Erythroblast (primary cell): ENCODE measurements around the gene OR8D4.

ENCODE experiments used
- GATA1 ChIP-seq: IDR thresholded peaks from 2 replicates; pipeline ENCODE4 v1.6.1; 2011; ENCODE audit warnings: low read depth, mild to moderate bottlenecking, control low read depth, low read length, moderate library complexity
- POLR2A ChIP-seq: IDR thresholded peaks from 2 replicates; pipeline ENCODE4 v1.6.1; 2011; ENCODE audit warnings: mild to moderate bottlenecking, low read length

DNA sequence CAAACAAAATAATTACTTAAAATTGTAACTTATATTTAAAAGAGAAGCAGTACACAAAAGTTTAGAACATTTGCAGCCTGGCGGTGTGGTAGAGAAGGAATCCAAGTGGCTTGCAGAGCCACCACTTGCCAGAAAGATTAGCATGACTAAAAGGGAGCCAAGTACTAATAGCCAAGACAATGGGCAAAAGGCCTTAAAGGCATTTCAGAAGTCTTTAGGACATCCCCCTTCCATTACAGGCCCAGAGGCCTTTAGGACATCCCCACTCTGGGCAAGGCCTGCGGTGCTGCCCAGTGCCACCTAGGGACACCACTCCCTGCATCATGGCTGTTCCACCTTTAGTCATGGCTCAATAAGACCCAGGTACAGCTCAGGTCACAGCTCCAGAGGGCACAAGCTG lies 48.9 kb upstream of the OR8D4 start:
- TF ChIP-seq POLR2A = no peak
- TF ChIP-seq GATA1 = no peak
